T-helper 17 cell (primary cell): Measurements from ENCODE around the gene RNASEH1. TPM values are rescaled to one million over a fixed set of nuclear protein-coding genes. Genes with fewer than 3 reads are reported as not detected.

Experiments
- ATAC-seq: fragments of 150-1000 bp; cut with Tn5 transposase; 2 replicates; pipeline ENCODE4 v1.10.0; 2021; ENCODE audit warnings: mild to moderate bottlenecking, moderate library complexity
- DNase-seq, 3 donors: peaks; one replicate each; pipeline versions ENCODE4 v3.0.0 to v3.0.0-alpha.2; 2020 to 2021
- H3K9me3 ChIP-seq: one replicate; pipeline ENCODE4 v1.7.0; 2013; ENCODE audit warnings: low read length, mild to moderate bottlenecking; ENCODE audit not compliant: control insufficient read depth, poor library complexity, severe bottlenecking
- H3K27ac Mint-ChIP-seq: one replicate; pipeline ENCODE4 v1.8.0; 2022; ENCODE audit warnings: mild to moderate bottlenecking, moderate library complexity, mixed read lengths
- H3K27me3 Mint-ChIP-seq: one replicate; pipeline ENCODE4 v1.8.0; 2022; ENCODE audit warnings: mixed read lengths
- H3K36me3 Mint-ChIP-seq: one replicate; pipeline ENCODE4 v1.8.0; 2022; ENCODE audit warnings: low read depth, mixed read lengths
- H3K4me1 Mint-ChIP-seq: one replicate; pipeline ENCODE4 v1.8.0; 2022; ENCODE audit warnings: mild to moderate bottlenecking, mixed read lengths
- H3K4me3 Mint-ChIP-seq: one replicate; pipeline ENCODE4 v1.8.0; 2022; ENCODE audit warnings: mild to moderate bottlenecking, moderate library complexity, mixed read lengths
- total RNA-seq, 4 donors: library from RNA in 2 of 4; stranded (reverse) in 2 of 4; gene quantifications; one replicate each; pipeline ENCODE4 v1.2.3 and lab custom pipeline; 2022 to 2026

The RNASEH1 gene, protein sequence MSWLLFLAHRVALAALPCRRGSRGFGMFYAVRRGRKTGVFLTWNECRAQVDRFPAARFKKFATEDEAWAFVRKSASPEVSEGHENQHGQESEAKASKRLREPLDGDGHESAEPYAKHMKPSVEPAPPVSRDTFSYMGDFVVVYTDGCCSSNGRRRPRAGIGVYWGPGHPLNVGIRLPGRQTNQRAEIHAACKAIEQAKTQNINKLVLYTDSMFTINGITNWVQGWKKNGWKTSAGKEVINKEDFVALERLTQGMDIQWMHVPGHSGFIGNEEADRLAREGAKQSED
- total RNA-seq (10 to 100 TPM; 25.9 to 32.9 TPM), total RNA-seq (lab: John Stamatoyannopoulos, UW) (23.4 to 39.5 reads per million in 2 donors)

DNA sequence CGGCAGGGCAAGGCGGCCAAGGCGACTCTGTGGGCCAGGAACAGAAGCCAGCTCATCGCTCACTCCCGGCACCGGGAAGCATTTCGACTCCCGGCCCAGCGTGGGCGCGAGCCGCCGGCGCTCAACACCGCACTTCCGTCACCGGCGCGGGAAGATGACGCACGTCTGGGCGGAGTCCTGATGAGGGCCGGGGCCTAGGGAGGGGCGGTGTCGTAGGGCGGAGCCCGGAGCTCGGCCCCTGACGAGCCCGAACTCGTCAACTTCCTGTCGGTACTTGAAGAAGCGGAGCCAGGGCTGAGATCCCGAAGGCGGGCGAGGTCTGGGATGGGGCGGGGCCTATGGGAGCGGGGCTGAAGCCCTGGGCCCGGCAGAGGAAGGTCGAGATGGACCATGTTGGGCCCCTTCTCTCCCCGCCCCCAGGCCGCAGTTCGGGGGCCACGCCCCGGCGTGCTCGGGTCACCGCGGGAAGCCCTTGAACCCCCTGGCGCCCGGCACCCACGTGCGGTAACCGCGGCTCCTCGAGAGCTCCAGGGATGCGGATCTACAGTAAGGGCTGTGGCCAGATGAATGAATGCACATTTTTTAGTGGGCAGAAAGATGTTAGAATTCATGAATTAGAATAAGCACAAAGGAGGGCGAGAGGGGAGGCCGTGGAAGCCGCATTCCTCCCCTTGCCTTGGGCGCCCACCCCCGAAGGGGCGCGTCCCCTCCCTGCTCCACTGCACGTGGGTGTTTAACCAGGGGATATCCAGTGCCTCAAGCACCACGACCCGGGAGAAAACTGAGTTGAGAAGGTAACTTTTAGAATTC, at the start of gene RNASEH1:
Gene RNASEH1 (minus strand): TSS at position 129 of the 810 bp plus-strand sequence. CDS start 73 bp downstream, at position 56.
- Mint-ChIP-seq H3K4me3 (peak within 1 kb of the TSS; percentile 93), H3K27ac (peak within 1 kb of the TSS; percentile 92), H3K4me1 (peaks cover 15% of the 10 kb centered on the region), H3K27me3 (no peaks in the 10 kb centered on the region), H3K36me3 (peaks cover 2% of the 10 kb centered on the region)
- DNase-seq, result peak; percentile 94 to 99 (median 96)
- peak; percentile 96 for ATAC-seq
- no peaks in the 10 kb centered on the region for H3K9me3 ChIP-seq

DNA sequence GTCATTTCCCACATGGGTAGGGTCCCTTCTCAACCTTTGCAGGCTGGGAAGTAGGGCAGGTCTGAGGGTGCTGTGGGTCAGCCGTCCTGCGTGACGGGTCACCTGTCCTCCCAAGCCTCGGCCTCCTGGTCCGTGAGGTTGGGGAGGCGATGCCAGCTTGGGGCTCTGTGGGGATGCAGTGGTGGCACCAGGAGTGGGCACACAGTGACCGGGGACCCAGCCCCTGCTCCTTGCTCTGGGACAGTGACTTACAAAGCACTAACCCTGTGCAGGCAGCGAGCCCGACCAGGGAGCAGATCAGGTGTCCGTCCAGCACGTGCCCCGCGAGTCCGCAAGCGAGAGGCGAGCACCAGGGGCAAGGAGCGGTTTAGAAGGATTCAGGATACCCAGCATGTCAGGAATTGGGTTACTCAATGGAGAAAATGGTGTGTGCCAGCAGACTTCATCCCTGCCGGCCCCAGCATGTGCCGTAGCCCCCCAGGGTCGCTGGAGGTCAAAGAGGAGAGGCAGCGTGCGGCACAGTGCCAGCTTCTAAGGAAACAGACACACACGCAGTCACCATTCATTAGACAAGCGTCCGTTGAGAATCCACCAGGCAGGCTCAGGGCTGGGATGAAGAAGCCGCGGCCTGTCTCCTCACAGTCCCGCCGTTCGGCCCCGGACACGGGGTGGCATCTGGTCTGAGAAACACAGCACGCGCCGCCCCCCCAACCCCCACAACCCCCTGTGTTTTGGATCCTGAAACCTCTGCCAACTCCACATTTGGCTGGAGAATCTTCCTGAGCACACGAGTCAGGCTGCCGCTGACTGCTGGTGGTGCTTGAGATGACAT, 48.5 kb upstream of the RNASEH1 start:
- peak overlapping the region; percentile 31 for H3K4me3 Mint-ChIP-seq

DNA sequence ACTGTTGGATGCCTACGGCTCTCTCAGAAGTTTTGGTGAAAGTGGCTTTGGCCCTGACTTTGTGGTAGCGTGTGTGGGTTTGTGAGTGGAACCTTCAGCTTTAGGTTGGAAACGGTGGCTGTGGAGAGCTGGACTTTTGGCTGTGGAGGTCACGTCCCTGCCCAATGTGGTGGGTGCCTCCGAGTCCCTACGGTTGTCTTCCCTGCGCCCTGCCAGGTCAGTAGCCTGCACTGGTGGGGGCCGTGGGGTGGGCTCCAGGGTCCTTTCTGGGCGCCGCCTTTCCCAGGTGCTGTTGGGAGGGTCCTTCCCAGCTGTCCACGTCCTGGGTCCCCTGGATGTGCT, 47.9 kb upstream of the RNASEH1 start:
- H3K27me3 Mint-ChIP-seq, result peaks cover 21% of the 10 kb centered on the region
- H3K27ac Mint-ChIP-seq, result no peak overlapping the region
- DNase-seq (no peak), ATAC-seq (no peak)
- H3K36me3 Mint-ChIP-seq, result peaks cover 4% of the 10 kb centered on the region
- H3K4me3 Mint-ChIP-seq, result peak overlapping the region; percentile 31
- H3K4me1 Mint-ChIP-seq, result peaks cover 9% of the 10 kb centered on the region
- H3K9me3 ChIP-seq, result no peaks in the 10 kb centered on the region

More for the DNA sequence above, 48.5 kb upstream of the RNASEH1 start:
- Mint-ChIP-seq H3K27me3 (peaks cover 26% of the 10 kb centered on the region), H3K27ac (no peak overlapping the region), H3K4me1 (peaks cover 9% of the 10 kb centered on the region), H3K36me3 (peaks cover 4% of the 10 kb centered on the region)
- no peaks in the 10 kb centered on the region for H3K9me3 ChIP-seq
- DNase-seq (no peak), ATAC-seq (no peak)

DNA sequence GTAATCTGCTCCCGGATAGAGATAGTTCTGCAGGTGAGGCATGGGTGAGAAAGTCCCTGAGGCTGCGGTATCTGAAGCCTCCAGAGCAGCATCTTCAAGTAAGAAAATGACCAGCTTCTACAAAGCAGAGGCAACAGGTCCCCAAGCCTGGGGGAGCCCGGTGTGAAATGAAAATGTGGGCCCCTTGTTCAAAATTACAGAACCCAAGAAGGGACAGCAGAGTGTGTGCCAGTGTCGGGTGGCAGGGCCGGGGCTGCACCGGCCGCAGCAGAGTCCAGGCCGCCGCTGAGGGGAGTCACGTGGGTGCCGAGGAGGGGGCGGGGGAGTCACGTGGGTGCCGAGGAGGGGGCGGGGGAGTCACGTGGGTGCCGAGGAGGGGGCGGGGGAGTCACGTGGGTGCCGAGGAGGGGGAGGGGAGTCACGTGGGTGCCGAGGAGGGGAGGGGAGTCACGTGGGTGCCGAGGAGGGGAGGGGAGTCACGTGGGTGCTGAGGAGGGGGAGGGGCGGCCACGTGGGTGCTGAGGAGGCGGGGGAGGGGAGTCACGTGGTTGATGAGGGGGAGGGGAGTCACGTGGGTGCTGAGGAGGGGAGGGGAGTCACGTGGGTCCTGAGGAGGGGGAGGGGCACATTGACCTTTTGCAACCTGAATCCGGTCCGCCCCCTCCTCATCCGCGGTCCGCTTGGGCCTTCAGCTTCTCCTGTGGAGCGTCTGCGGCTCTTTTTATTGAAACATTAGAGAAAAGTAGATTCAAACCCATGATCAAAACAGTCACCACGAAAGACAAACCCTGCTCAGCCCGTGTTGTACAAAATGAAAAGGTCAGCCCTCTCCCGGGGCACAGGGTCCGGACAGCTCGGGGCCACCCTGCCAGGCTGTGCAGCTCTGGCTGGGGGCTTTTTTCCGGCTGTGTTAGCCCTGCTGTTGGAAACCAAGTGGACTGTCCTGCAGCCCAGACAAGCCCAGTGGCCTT, 47.1 kb upstream of the RNASEH1 start:
- H3K9me3 ChIP-seq, result no peaks in the 10 kb centered on the region
- H3K4me1 Mint-ChIP-seq, result peaks cover 9% of the 10 kb centered on the region
- H3K36me3 Mint-ChIP-seq, result peaks cover 4% of the 10 kb centered on the region
- peaks cover 14% of the 10 kb centered on the region for H3K27me3 Mint-ChIP-seq
- ATAC-seq (no peak), DNase-seq (peak in 1 of 3 donors; percentile 47)
- H3K4me3 Mint-ChIP-seq, result peak overlapping the region; percentile 68
- H3K27ac Mint-ChIP-seq, result peak overlapping the region; percentile 77

DNA sequence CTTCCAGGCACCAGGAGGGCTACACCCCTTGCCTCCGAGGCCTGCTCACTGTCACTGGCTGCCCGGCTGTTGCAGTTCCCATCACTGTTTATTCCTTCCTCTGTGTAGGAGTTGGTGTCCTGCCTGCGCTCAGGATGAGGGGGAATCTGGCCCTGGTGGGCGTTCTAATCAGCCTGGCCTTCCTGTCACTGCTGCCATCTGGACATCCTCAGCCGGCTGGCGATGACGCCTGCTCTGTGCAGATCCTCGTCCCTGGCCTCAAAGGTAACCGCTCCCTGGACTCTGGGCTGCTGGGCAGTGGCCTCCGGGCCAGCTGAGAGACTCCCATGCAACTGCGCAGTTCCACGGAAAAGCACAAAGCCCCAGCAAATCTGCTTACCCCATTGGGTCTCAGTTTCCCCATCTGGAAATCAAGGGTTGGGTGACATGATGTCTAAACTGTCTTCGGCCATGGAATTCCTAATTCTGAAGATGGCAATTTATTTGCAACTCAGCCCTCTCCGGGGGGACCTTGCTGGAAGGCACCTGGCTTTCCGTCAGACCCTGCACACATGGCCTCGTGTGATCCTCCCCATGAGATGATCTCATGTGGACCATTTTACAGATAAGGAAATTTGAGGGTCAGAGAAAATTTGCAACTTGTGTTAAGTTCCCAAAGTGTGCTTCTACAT, 46.2 kb upstream of the RNASEH1 start:
- H3K4me3 Mint-ChIP-seq, result no peak overlapping the region
- DNase-seq (no peak), ATAC-seq (no peak)
- H3K27me3 Mint-ChIP-seq, result peaks cover 8% of the 10 kb centered on the region
- H3K4me1 Mint-ChIP-seq, result peaks cover 9% of the 10 kb centered on the region
- peak overlapping the region; percentile 77 for H3K27ac Mint-ChIP-seq
- H3K36me3 Mint-ChIP-seq, result peaks cover 4% of the 10 kb centered on the region
- no peaks in the 10 kb centered on the region for H3K9me3 ChIP-seq

DNA sequence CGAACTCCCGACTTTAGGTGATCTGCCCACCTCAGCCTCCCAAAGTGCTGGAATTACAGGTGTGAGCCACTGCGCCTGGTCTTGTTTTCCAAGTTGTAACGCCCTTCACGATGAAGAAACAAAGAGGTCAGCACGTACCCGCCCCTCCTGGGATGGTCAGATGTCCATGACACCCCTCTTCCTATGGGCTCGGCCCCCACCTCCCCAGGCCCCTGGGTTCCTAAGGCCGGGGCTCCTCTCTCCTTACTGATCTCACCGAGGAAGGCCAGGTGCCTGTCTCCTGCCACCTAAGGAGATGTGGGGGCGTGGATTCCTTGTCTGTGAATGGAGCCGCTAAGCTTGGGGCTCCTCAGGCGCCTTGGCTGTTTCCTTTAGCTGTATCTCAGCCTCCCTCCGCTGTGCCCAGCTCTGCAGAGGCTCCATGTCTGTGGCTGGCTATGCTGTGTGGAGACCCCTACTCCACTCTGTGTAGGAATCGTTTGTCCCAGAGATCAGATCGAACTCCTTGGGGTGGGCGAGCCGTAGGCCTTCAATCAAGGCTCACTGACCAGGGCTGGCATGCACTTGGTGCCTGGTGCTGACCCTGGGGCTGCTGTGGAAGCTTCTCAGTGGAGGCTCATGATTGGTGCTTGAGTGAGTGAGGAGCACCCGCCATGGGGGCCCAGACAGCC, 45.5 kb upstream of the RNASEH1 start:
- DNase-seq, result no peak
- peaks cover 8% of the 10 kb centered on the region for H3K27me3 Mint-ChIP-seq
- H3K4me1 Mint-ChIP-seq, result peaks cover 9% of the 10 kb centered on the region
- peaks cover 4% of the 10 kb centered on the region for H3K36me3 Mint-ChIP-seq
- no peak overlapping the region for H3K27ac Mint-ChIP-seq
- no peak for ATAC-seq
- no peaks in the 10 kb centered on the region for H3K9me3 ChIP-seq
- H3K4me3 Mint-ChIP-seq, result no peak overlapping the region

DNA sequence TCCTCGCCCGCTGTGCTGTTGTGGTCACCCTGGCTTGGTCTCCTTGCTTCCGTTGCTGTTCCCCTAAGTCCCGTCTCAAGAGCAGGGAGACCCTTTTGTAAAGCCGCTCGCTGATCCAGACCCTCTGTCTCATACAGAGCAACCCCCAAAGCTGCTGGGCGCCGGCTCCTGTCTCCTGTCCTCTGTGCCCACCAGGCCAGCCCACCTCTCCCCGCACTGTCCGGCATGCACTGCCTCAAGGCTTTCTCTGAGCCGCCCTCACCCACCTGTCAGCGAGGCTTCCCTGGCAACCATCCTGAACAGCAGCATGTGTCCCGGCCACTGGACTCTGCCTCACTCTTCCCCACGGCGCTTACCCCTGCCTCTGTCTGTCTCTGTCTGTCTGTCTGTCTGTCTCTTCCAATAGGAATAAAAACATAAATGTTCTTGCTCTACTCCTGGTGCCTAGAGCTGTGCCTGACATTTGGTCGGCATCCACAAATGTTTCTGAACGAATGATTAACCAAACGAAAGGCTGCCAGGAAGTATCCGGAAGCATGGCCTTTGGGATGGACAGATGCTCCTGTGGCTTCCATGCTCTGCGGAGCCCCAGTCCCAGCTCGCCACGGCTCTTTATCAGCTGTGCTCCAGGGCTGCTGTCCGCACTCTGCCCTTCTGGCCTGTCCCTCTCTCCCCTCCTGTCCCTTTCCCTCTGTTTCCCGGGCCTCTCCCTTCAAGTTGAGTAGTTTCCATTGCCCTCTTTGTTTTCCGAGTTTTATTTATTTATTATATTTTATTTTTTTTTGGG, 44.6 kb upstream of the RNASEH1 start:
- H3K4me3 Mint-ChIP-seq, result no peak overlapping the region
- peaks cover 9% of the 10 kb centered on the region for H3K4me1 Mint-ChIP-seq
- ATAC-seq, result no peak
- peaks cover 8% of the 10 kb centered on the region for H3K27me3 Mint-ChIP-seq
- no peaks in the 10 kb centered on the region for H3K9me3 ChIP-seq
- H3K27ac Mint-ChIP-seq, result no peak overlapping the region
- no peak for DNase-seq
- peaks cover 4% of the 10 kb centered on the region for H3K36me3 Mint-ChIP-seq

DNA sequence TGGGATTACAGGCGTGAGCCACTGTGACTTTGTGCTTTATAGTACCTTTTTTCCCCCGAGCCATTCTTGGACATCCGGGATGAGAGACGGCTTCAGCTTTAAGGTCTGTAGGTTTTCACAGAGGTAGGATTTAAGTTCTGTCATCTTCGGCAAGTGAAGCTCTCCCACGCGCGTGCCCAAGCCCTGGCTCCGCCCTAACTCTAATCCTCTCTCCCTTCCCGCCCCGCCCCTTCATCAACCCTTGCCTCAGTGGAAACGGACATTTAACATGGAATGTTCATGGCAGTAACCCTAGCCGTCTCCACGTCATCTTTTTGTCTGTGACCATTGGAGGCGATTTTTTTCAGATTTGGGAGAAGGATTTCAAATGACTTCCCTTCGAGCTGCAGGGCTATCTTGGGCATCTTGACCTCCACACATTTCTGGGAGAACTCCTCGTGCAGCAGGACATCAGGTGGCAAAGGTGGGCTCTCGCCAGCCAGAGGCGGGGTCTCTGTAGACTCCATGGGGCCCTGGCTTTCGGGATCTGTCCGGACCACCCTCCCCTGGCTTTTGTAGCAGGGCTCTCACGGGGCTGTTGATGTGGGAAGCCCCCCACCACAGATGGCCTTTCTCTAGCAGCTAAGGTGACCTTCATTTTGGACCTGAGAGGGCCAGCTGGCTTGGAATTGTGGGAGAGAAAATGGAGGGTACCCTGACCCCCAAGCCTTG, 43.6 kb upstream of the RNASEH1 start:
- Mint-ChIP-seq H3K27me3 (peaks cover 17% of the 10 kb centered on the region), H3K4me1 (peaks cover 14% of the 10 kb centered on the region), H3K27ac (no peak overlapping the region), H3K36me3 (peaks cover 4% of the 10 kb centered on the region), H3K4me3 (no peak overlapping the region)
- no peaks in the 10 kb centered on the region for H3K9me3 ChIP-seq
- DNase-seq, result no peak
- no peak for ATAC-seq

DNA sequence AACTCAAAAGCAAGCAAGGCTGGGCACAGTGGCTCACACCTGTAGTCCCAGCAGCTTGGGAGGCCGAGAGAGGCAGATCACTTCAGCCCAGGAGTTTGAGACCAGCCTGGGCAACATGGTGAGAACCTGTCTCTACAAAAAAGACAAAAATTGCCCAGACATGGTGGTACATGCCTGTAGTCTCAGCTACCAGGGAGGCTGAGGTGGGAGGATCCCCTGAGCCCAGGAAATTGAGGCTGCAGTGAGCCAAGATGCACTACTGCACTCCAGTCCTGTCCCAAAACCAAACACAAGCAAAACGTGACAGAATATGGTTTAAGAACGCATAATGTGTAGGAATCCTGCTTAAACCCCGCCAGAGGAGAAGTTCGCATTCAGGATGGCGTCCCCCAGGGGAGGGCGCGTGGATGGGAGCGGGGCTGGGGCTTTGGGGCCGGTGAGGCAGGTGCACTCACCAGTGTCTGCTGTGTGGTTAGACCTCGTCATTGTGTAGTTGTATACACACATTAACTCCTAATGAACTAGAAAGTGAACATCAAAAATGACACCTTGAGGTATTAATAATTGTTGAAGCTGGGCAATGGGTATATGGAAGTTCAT, 42.2 kb upstream of the RNASEH1 start:
- H3K9me3 ChIP-seq, result no peaks in the 10 kb centered on the region
- peaks cover 4% of the 10 kb centered on the region for H3K36me3 Mint-ChIP-seq
- H3K27me3 Mint-ChIP-seq, result peaks cover 24% of the 10 kb centered on the region
- DNase-seq (no peak), ATAC-seq (no peak)
- no peak overlapping the region for H3K4me3 Mint-ChIP-seq
- H3K27ac Mint-ChIP-seq, result no peak overlapping the region
- peaks cover 15% of the 10 kb centered on the region for H3K4me1 Mint-ChIP-seq
